ENCODE data around the gene ACAD10. TPM values are rescaled to one million over a fixed set of nuclear protein-coding genes. Genes with fewer than 3 reads are reported as not detected.

Gene ACAD10
- total RNA-seq, 1 experiment from 2014 or later: 25.3 TPM

DNA sequence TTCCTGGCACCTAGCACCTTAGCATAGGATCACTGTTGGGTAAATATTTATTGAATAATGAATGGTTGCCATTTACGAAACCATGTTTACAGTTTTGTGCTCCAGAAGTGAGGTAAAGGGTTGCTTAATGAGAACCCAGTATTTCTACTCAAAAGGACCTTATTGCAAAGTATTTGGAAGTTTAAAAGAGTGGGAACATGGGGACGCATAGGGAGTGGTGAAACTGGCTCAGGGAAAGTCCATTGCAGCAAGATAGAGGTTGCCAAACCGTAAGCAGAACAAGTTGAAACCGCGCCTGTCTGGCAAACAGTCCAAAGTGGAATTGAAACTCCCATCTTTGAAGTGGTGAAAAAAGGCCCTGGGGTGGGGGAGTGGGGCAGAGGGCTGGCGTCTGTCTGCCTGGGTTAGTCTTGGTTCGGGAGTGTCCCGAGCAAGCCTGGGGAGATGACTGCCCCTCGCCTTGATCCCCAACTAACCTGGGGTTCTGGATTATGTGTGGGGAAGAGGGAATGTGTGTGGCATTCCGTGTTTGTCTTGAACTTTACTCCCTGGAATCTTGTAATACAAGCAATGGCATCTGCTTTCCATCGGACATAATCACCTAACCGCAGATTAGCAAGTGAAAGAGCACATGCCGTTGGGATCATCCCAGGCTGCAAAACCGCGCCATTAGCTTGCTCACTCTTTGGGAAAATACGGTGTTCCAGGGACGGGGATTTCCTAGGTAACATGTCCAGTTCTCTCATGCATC is 88.1 kb downstream of the ACAD10 start:
- Histone ChIP-seq H3K4me2 (ENCODE audit: low read length) (no peak overlapping the region), H3K79me2 (ENCODE audit: insufficient read depth, low read length) (no peaks in the 10 kb centered on the region), H3K27me3 (ENCODE audit: insufficient read depth, low read length) (no peaks in the 10 kb centered on the region), H3K9me2 (ENCODE audit: insufficient read depth) (no peaks in the 10 kb centered on the region), H3K9ac (ENCODE audit: low read length) (no peak overlapping the region), H3K4me3 (replicated peaks in 1 of 2; ENCODE audit: low read depth in 1 of 2, low read length in 2 of 2) (no peak overlapping the region), H3K27ac (ENCODE audit: low read depth, low read length) (no peak overlapping the region), H3K4me1 (ENCODE audit: control insufficient read depth in 1 of 2, insufficient read depth in 2 of 2, low read length in 2 of 2) (no peaks in the 10 kb centered on the region), H2AFZ (ENCODE audit: low read depth, low read length, poor library complexity, severe bottlenecking) (no peak overlapping the region), H3K9me3 (ENCODE audit: control insufficient read depth in 1 of 2, insufficient read depth in 1 of 2, low read depth in 1 of 2, low read length in 2 of 2) (no peaks in the 10 kb centered on the region), H4K20me1 (ENCODE audit: insufficient read depth) (no peaks in the 10 kb centered on the region), H3K36me3 (ENCODE audit: control insufficient read depth in 1 of 2, insufficient read depth in 2 of 2, low read length in 2 of 2) (no peaks in the 10 kb centered on the region)
- no TSS peak for BruUV-seq (replicated peaks)
- TF ChIP-seq EGR1 (IDR thresholded peaks at IDR 0.05; ENCODE audit: low read depth) (no peak), TCF7L2 (IDR thresholded peaks at IDR 0.05; ENCODE audit: borderline replicate concordance, extremely low read depth, insufficient read depth, insufficient read length) (no peak), POLR2AphosphoS5 (IDR thresholded peaks at IDR 0.05; ENCODE audit: low read depth, low read length) (no peak), CBX3 (IDR thresholded peaks at IDR 0.05; ENCODE audit: low read depth) (no peak), CEBPB (IDR thresholded peaks at IDR 0.05; ENCODE audit: low read depth) (no peak), SRF (IDR thresholded peaks at IDR 0.05; ENCODE audit: low read depth) (no peak), FOSL1 (IDR thresholded peaks at IDR 0.05; ENCODE audit: low read depth) (no peak), ZNF274 (IDR thresholded peaks at IDR 0.05; ENCODE audit: low read depth, low read length) (no peak), EZH2phosphoT487 (IDR thresholded peaks at IDR 0.05; ENCODE audit: borderline replicate concordance) (no peak), EZH2 (IDR thresholded peaks at IDR 0.05) (no peak), POLR2A (IDR thresholded peaks at IDR 0.05; ENCODE audit: borderline replicate concordance, extremely low read depth, insufficient read depth, insufficient read length) (no peak), ELF1 (IDR thresholded peaks at IDR 0.05; ENCODE audit: borderline replicate concordance, low read depth) (no peak), YY1 (IDR thresholded peaks at IDR 0.05; ENCODE audit: extremely low read depth, insufficient replicate concordance, low read depth, low read length) (no peak), ZFX (IDR thresholded peaks at IDR 0.05) (no peak), SIN3A (IDR thresholded peaks at IDR 0.05; ENCODE audit: low read depth) (no peak), SP1 (IDR thresholded peaks at IDR 0.05; ENCODE audit: low read depth) (no peak)
- TF ChIP-seq, protein P1, sequence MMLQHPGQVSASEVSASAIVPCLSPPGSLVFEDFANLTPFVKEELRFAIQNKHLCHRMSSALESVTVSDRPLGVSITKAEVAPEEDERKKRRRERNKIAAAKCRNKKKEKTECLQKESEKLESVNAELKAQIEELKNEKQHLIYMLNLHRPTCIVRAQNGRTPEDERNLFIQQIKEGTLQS (IDR thresholded peaks at IDR 0.05): no peak
- TF ChIP-seq, protein P2, sequence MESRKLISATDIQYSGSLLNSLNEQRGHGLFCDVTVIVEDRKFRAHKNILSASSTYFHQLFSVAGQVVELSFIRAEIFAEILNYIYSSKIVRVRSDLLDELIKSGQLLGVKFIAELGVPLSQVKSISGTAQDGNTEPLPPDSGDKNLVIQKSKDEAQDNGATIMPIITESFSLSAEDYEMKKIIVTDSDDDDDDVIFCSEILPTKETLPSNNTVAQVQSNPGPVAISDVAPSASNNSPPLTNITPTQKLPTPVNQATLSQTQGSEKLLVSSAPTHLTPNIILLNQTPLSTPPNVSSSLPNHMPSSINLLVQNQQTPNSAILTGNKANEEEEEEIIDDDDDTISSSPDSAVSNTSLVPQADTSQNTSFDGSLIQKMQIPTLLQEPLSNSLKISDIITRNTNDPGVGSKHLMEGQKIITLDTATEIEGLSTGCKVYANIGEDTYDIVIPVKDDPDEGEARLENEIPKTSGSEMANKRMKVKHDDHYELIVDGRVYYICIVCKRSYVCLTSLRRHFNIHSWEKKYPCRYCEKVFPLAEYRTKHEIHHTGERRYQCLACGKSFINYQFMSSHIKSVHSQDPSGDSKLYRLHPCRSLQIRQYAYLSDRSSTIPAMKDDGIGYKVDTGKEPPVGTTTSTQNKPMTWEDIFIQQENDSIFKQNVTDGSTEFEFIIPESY (IDR thresholded peaks at IDR 0.05; ENCODE audit: extremely low read depth, insufficient replicate concordance, low read length): no peak
- TF ChIP-seq, protein P3, sequence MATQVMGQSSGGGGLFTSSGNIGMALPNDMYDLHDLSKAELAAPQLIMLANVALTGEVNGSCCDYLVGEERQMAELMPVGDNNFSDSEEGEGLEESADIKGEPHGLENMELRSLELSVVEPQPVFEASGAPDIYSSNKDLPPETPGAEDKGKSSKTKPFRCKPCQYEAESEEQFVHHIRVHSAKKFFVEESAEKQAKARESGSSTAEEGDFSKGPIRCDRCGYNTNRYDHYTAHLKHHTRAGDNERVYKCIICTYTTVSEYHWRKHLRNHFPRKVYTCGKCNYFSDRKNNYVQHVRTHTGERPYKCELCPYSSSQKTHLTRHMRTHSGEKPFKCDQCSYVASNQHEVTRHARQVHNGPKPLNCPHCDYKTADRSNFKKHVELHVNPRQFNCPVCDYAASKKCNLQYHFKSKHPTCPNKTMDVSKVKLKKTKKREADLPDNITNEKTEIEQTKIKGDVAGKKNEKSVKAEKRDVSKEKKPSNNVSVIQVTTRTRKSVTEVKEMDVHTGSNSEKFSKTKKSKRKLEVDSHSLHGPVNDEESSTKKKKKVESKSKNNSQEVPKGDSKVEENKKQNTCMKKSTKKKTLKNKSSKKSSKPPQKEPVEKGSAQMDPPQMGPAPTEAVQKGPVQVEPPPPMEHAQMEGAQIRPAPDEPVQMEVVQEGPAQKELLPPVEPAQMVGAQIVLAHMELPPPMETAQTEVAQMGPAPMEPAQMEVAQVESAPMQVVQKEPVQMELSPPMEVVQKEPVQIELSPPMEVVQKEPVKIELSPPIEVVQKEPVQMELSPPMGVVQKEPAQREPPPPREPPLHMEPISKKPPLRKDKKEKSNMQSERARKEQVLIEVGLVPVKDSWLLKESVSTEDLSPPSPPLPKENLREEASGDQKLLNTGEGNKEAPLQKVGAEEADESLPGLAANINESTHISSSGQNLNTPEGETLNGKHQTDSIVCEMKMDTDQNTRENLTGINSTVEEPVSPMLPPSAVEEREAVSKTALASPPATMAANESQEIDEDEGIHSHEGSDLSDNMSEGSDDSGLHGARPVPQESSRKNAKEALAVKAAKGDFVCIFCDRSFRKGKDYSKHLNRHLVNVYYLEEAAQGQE (IDR thresholded peaks at IDR 0.05; ENCODE audit: low read depth): no peak
- TF ChIP-seq, protein P4, sequence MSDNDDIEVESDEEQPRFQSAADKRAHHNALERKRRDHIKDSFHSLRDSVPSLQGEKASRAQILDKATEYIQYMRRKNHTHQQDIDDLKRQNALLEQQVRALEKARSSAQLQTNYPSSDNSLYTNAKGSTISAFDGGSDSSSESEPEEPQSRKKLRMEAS (IDR thresholded peaks at IDR 0.05): no peak
- CTCF ChIA-PET: no interaction called here
- RAD21 ChIA-PET (ENCODE audit: low non-redundant PET in 1 of 2, low total read pairs in 2 of 2, uncharacterized antibody in 2 of 2, unreplicated experiment in 2 of 2): no interaction called here
- ATAC-seq (no peak), DNase-seq (ENCODE audit: low read depth, low spot score) (no peak)
- POLR2A ChIA-PET: no interaction called here
- intact Hi-C loops (cut with micrococcal nuclease): no loop called here

Data from HCT116 (cell line).